Esophagus muscularis mucosa (tissue), 4 donors: ENCODE data around the gene CNTN2. TPM values are rescaled to one million over a fixed set of nuclear protein-coding genes. Genes with fewer than 3 reads are reported as not detected.
A peak's percentile ranks its signal among the peaks of the same experiment; 100 is the strongest.

Experiments
- DNase-seq: peaks from one replicate; pipeline ENCODE4 v3.0.0-alpha.2; 2017; ENCODE audit errors: extremely low spot score
- H3K27ac ChIP-seq, 4 donors: fragments of 200-600 bp; sonication (generic); replicated peaks in 1 of 4; 1 replicate in 3 of 4; 2 replicates in 1 of 4; pipeline ENCODE4 v1.5.1; 2016 to 2019; ENCODE audit warnings: mild to moderate bottlenecking in 1 of 4
- H3K27me3 ChIP-seq, 4 donors: fragments of 200-600 bp; sonication (generic); one replicate each; pipeline versions ENCODE4 v1.5.1 to v1.6.0; 2016 to 2019
- H3K36me3 ChIP-seq, 4 donors: fragments of 200-600 bp; sonication (generic); one replicate each; pipeline ENCODE4 v1.5.1; 2016 to 2019
- H3K4me1 ChIP-seq, 4 donors: fragments of 200-600 bp; sonication (generic); one replicate each; pipeline ENCODE4 v1.5.1; 2016 to 2019
- H3K4me3 ChIP-seq, 4 donors: fragments of 200-600 bp; sonication (generic); 1 replicate in 2 of 4; 2 replicates in 2 of 4; pipeline ENCODE4 v1.5.1; 2016 to 2019; ENCODE audit warnings: mild to moderate bottlenecking in 4 of 4, moderate library complexity in 1 of 4
- H3K9me3 ChIP-seq, 4 donors: fragments of 200-600 bp; sonication (generic); 1 replicate in 3 of 4; 2 replicates in 1 of 4; pipeline ENCODE4 v1.5.1; 2016 to 2019
- EP300 ChIP-seq: sonication (generic); formaldehyde crosslinking; IDR thresholded peaks from one replicate; pipeline ENCODE4 v1.6.1; 2017; ENCODE audit warnings: antibody characterized with exemption
- POLR2A ChIP-seq: fragments of 450-650 bp; IDR thresholded peaks from one replicate; pipeline ENCODE4 v1.6.1; 2017; ENCODE audit warnings: antibody characterized with exemption, moderate library complexity, mild to moderate bottlenecking, low read depth
- POLR2AphosphoS5 ChIP-seq, 2 donors: sonication (generic); formaldehyde crosslinking; IDR thresholded peaks; one replicate each; pipeline ENCODE4 v1.6.1; 2017; ENCODE audit warnings: antibody characterized with exemption in 2 of 2
- WGBS: methylation state at CpG from one replicate; pipeline ENCODE4 v1.1.5; 2018; 5-methylcytosine and 5-hydroxymethylcytosine counted together
- intact Hi-C: fragments of 100-400 bp; cut with DNase I; formaldehyde crosslinking; loops from one replicate; pipeline ENCODE4 v1.15.1; 2023
- total RNA-seq, 4 donors: library from RNA; depleted of rRNA; stranded (reverse); fragments of >200 nt; gene quantifications; one replicate each; pipeline versions ENCODE4 v1.1.0 to v1.2.1, GENCODE V29; 2016
- TF ChIP-seq, protein P1 (sequence below), 3 experiments: fragments of 200-600 bp in 2 of 3; fragments of 450-650 bp in 1 of 3; sonication (generic) in 2 of 3; IDR thresholded peaks; one replicate each; pipeline ENCODE4 v1.5.1; 2017 to 2019; ENCODE audit warnings: antibody characterized with exemption in 3 of 3, mild to moderate bottlenecking in 2 of 3, moderate library complexity in 1 of 3

The CNTN2 gene
- total RNA-seq, 4 donors from 2014 or later: 1.9 to 6.2 (median 2.9) TPM

DNA sequence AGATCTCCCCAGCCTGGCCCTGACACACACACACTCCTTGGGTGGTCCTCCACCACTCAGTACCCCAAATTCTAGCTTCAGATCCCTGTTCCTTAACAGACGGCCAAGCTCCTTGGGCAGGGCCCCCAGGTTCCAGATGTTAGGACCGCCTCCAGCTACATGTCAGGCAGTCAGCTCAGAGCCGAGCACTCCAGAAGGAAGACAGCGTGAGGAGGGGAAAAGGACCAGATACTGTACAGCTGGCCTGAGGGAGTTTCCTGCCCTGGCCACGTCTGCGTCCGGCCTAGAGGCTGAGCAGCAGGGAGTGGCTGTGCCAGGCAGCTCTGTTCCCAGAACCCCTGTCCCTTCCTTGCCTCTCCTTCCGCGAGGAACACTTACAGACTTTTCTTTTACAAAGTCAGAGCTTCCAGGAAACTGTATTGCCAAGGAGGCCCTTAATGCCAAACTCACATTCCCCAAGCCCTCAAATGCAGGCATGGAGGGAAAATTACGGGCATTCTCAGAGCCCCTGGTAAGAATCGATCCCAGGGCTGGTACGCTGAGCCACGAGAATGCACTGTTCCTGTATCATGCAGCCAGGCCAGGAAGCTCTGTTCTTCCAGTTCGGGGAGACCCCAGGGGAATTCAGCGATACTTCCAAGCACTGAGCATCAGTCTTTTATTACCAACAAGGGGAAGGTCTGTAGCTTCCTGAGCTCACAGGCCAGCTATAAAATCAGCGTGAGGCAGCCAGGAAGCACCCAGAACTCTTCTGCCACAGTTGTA, 45.2 kb upstream of the CNTN2 start:
- WGBS: 42% methylated on average over 16 of the region's 16 CpGs
- H3K4me3 ChIP-seq: no peak overlapping the region
- no peaks in the 10 kb centered on the region for H3K27me3 ChIP-seq
- peak in 1 of 2 donors; percentile 11 for TF ChIP-seq POLR2AphosphoS5 (IDR thresholded peaks at IDR 0.05)
- TF ChIP-seq EP300: no peak
- TF ChIP-seq POLR2A: no peak
- TF ChIP-seq, protein P1, sequence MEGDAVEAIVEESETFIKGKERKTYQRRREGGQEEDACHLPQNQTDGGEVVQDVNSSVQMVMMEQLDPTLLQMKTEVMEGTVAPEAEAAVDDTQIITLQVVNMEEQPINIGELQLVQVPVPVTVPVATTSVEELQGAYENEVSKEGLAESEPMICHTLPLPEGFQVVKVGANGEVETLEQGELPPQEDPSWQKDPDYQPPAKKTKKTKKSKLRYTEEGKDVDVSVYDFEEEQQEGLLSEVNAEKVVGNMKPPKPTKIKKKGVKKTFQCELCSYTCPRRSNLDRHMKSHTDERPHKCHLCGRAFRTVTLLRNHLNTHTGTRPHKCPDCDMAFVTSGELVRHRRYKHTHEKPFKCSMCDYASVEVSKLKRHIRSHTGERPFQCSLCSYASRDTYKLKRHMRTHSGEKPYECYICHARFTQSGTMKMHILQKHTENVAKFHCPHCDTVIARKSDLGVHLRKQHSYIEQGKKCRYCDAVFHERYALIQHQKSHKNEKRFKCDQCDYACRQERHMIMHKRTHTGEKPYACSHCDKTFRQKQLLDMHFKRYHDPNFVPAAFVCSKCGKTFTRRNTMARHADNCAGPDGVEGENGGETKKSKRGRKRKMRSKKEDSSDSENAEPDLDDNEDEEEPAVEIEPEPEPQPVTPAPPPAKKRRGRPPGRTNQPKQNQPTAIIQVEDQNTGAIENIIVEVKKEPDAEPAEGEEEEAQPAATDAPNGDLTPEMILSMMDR (IDR thresholded peaks at IDR 0.05): no peak
- H3K36me3 ChIP-seq: peaks cover 0 to 68% (median 17%) of the 10 kb centered on the region in 4 donors
- intact Hi-C loops: no loop called here
- peaks cover 9 to 26% (median 18%) of the 10 kb centered on the region in 4 donors for H3K4me1 ChIP-seq
- H3K27ac ChIP-seq: peak overlapping the region; percentile 28 to 59 (median 36)
- no peak for DNase-seq
- H3K9me3 ChIP-seq: no peaks in the 10 kb centered on the region

DNA sequence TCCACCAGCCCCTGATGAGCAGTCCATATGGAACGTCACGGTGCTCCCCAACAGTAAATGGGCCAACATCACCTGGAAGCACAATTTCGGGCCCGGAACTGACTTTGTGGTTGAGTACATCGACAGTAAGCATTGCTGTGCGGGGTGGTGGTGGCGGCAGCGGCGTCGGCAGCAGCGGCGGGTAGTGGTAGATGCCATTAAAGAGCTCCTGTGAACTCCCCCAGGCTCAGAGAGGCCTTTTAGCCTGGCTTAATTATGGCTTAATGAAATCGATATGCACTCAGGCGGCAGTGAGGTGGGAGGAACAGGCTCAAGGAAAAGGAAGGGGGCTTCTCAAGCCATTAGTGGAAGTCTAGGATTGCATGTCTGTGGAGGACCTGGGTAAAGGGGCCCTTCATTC, 41.9 kb upstream of the CNTN2 start:
- DNase-seq: no peak
- no peak for TF ChIP-seq POLR2A
- no peak for TF ChIP-seq EP300
- TF ChIP-seq, protein P1 (IDR thresholded peaks at IDR 0.05): no peak
- no peak for TF ChIP-seq POLR2AphosphoS5 (IDR thresholded peaks at IDR 0.05)
- no peaks in the 10 kb centered on the region for H3K9me3 ChIP-seq
- no peak overlapping the region for H3K4me3 ChIP-seq
- H3K4me1 ChIP-seq: peaks cover 9 to 34% (median 28%) of the 10 kb centered on the region in 4 donors
- H3K36me3 ChIP-seq: peaks cover 0 to 71% (median 16%) of the 10 kb centered on the region in 4 donors
- H3K27me3 ChIP-seq: no peaks in the 10 kb centered on the region
- intact Hi-C loops: no loop called here
- WGBS: 97% methylated on average over 14 of the region's 14 CpGs
- H3K27ac ChIP-seq: no peak overlapping the region

DNA sequence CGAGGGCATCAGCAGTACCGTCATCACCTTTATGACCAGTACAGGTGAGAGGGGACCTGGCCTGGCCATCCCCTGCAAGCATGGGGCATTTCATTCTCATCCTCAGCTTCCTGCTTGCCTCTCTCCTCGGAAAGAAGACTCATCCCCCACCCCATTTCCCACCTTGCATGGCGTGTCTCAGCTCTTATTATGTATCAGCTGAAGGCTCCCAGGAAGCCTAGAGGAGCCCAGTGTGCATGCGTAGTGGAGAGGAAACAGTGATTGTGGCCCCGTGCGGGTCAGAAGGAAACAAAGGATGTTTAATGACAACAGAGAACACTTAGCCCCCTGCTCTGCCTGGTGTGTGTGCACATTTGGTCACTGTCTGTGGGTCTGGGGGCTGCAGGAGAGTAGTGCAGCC, 40.3 kb upstream of the CNTN2 start:
- intact Hi-C loops: no loop called here
- peaks cover 4 to 23% (median 19%) of the 10 kb centered on the region in 4 donors for H3K4me1 ChIP-seq
- H3K27me3 ChIP-seq: no peaks in the 10 kb centered on the region
- H3K27ac ChIP-seq: no peak overlapping the region
- DNase-seq: no peak
- H3K4me3 ChIP-seq: no peak overlapping the region
- TF ChIP-seq, protein P1 (IDR thresholded peaks at IDR 0.05): no peak
- TF ChIP-seq POLR2A (no peak), POLR2AphosphoS5 (IDR thresholded peaks at IDR 0.05) (no peak), EP300 (no peak)
- peaks cover 0 to 58% (median 10%) of the 10 kb centered on the region in 4 donors for H3K36me3 ChIP-seq
- WGBS: 78% methylated on average over 7 of the region's 7 CpGs
- H3K9me3 ChIP-seq: no peaks in the 10 kb centered on the region

DNA sequence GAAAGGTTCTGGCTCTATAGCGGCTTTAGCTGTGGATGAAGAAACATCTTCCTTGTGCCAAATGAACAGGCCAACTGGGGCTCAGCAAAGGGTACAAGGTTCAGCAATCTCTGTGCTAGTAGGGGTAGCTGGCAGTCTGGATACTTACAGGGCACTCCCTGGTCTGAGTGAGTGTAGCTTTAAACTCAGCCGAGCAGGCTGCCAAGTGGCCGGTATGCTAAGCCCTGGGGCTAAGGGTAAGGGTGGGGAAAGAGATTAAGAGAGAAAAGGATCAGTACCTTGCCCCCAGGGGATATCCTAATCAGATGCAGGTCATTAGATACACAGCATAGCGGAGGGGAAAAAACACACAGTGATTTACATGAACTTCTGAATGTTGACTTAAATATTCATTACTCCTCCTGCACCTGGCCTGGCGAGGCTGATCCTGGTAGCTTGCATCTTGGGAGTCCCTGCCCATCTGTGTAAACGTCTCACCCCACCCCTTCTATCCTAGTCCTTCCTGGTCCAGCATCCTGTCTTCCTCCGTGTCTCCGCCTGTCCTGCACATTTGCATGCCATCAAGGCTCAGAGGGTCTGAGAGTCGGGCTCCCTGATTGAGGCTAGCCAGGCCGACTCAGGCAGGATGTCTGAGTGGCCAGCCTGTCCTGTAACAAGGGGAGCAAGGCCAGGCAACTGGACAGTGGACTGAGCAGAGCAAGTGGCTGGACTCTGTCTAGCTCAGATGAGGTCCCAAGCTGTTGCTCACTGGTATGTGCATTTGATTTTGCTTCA, 39.5 kb upstream of the CNTN2 start:
- peak overlapping the region in 2 of 4 donors; percentile 27 for H3K27ac ChIP-seq
- 72% methylated on average over 10 of the region's 10 CpGs for WGBS

DNA sequence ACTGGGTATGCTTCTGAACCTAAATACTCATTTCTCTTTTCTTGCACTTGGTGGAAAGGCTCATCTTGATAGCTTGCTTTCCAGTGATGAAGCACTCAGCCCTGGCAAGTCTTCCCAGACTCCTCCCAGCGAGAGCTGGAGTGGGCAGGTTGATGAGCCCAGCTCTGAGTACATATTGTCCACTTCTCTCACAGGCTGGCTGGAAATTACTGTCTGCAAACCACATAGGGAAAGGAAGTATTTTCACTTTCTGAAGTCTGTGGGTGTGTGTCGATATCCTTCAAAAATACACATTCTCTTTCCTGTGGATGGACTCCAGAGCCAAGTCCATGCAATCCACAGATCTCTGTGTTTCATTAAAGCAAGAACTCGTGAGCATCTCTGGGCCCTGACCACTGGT, 38.7 kb upstream of the CNTN2 start:
- intact Hi-C loops: no loop called here
- Histone ChIP-seq H3K4me3 (no peak overlapping the region), H3K9me3 (no peaks in the 10 kb centered on the region), H3K27ac (peak overlapping the region in 2 of 4 donors; percentile 27 to 34), H3K36me3 (peaks cover 0 to 64% (median 16%) of the 10 kb centered on the region in 4 donors), H3K4me1 (peaks cover 0 to 15% (median 13%) of the 10 kb centered on the region in 4 donors), H3K27me3 (no peaks in the 10 kb centered on the region)
- TF ChIP-seq, protein P1 (IDR thresholded peaks at IDR 0.05): no peak
- TF ChIP-seq POLR2AphosphoS5 (IDR thresholded peaks at IDR 0.05): no peak
- no peak for TF ChIP-seq POLR2A
- TF ChIP-seq EP300: no peak
- 70% methylated on average over 3 of the region's 3 CpGs for WGBS
- no peak for DNase-seq

More for the DNA sequence above, 39.5 kb upstream of the CNTN2 start:
- Histone ChIP-seq H3K4me1 (peaks cover 0 to 15% (median 13%) of the 10 kb centered on the region in 4 donors), H3K9me3 (no peaks in the 10 kb centered on the region), H3K27me3 (no peaks in the 10 kb centered on the region), H3K36me3 (peaks cover 0 to 59% (median 12%) of the 10 kb centered on the region in 4 donors), H3K4me3 (no peak overlapping the region)
- intact Hi-C loops: no loop called here
- no peak for TF ChIP-seq POLR2AphosphoS5 (IDR thresholded peaks at IDR 0.05)
- no peak for DNase-seq
